Measurements from ENCODE around the gene UNC93A.

GRCh38 chr6:167244064-167244960 is 46.8 kb upstream of the UNC93A start:
- no peak for TF ChIP-seq CTCF (IDR thresholded peaks at IDR 0.05; ENCODE audit: poor library complexity)
- no peak for TF ChIP-seq EZH2 (IDR thresholded peaks at IDR 0.05; ENCODE audit: borderline replicate concordance)

Data from hepatocyte (in vitro differentiated cells).